Keratinocyte (primary cell): Measurements from ENCODE around the gene SNW1. TPM values are rescaled to one million over a fixed set of nuclear protein-coding genes. Genes with fewer than 3 reads are reported as not detected.
A peak's percentile ranks its signal among the peaks of the same experiment; 100 is the strongest.
"Not testable (repeated sequence)": the region's sequence is repeated elsewhere in the genome, so short reads cannot be mapped to it uniquely, and the experiment has no call there.

Source experiments
- DNase-seq: peaks from one replicate; pipeline ENCODE4 v3.0.0-alpha.2; 2011; ENCODE audit warnings: low read depth, missing footprints, low spot score
- FAIRE-seq: peaks from 2 replicates; lab custom pipeline; 2011; peaks lifted over from hg19 to GRCh38; lab: Jason Lieb, UNC
- H2AFZ ChIP-seq: 2 replicates; pipeline ENCODE4 v1.6.0; 2012; ENCODE audit warnings: low read length, control low read depth, inconsistent platforms; ENCODE audit not compliant: control insufficient read depth
- H3K27ac ChIP-seq: 2 replicates; pipeline ENCODE4 v1.5.1; 2011; ENCODE audit warnings: low read length; ENCODE audit not compliant: control insufficient read depth, insufficient read depth
- H3K27me3 ChIP-seq: 3 replicates; pipeline ENCODE4 v1.6.0; 2011; ENCODE audit warnings: low read length; ENCODE audit not compliant: control insufficient read depth, insufficient read depth; ENCODE audit errors: extremely low read depth
- H3K36me3 ChIP-seq, 2 experiments: 2 replicates in 1 of 2; 3 replicates in 1 of 2; pipeline ENCODE4 v1.5.1; 2011; ENCODE audit warnings: low read length in 2 of 2, mild to moderate bottlenecking in 1 of 2; ENCODE audit not compliant: control insufficient read depth in 2 of 2, insufficient read depth in 2 of 2; ENCODE audit errors: extremely low read depth in 1 of 2
- H3K4me1 ChIP-seq: 3 replicates; pipeline ENCODE4 v1.5.1; 2011; ENCODE audit warnings: low read length; ENCODE audit not compliant: control insufficient read depth, insufficient read depth; ENCODE audit errors: extremely low read depth
- H3K4me2 ChIP-seq: 3 replicates; pipeline ENCODE4 v1.6.0; 2011; ENCODE audit warnings: low read depth, low read length; ENCODE audit not compliant: control insufficient read depth, insufficient read depth; ENCODE audit errors: extremely low read depth
- H3K4me3 ChIP-seq, 3 experiments: fragments of 200-600 bp in 1 of 3; sonication (generic) in 1 of 3; 2 replicates in 2 of 3; 3 replicates in 1 of 3; pipeline ENCODE4 v1.5.1; 2011 to 2016; ENCODE audit warnings: low read length in 3 of 3, mild to moderate bottlenecking in 3 of 3, control low read depth in 2 of 3, inconsistent platforms in 1 of 3, low read depth in 1 of 3, mixed read lengths in 1 of 3, mixed run types in 1 of 3, moderate library complexity in 1 of 3; ENCODE audit not compliant: control insufficient read depth in 2 of 3, insufficient read depth in 2 of 3; ENCODE audit errors: extremely low read depth in 1 of 3
- H3K79me2 ChIP-seq: 2 replicates; pipeline ENCODE4 v1.6.0; 2012; ENCODE audit warnings: low read length; ENCODE audit not compliant: control insufficient read depth, insufficient read depth
- H3K9ac ChIP-seq: 3 replicates; pipeline ENCODE4 v1.6.0; 2011; ENCODE audit warnings: low read length; ENCODE audit not compliant: control insufficient read depth, insufficient read depth; ENCODE audit errors: extremely low read depth
- H3K9me1 ChIP-seq: 3 replicates; pipeline ENCODE4 v1.6.0; 2011; ENCODE audit warnings: low read length; ENCODE audit not compliant: control insufficient read depth, insufficient read depth; ENCODE audit errors: extremely low read depth
- H3K9me3 ChIP-seq: 2 replicates; pipeline ENCODE4 v1.5.1; 2012; ENCODE audit warnings: low read depth, low read length; ENCODE audit not compliant: control insufficient read depth
- H4K20me1 ChIP-seq: 3 replicates; pipeline ENCODE4 v1.6.0; 2011; ENCODE audit warnings: low read length; ENCODE audit not compliant: control insufficient read depth, insufficient read depth; ENCODE audit errors: extremely low read depth
- CTCF ChIP-seq, 3 experiments: IDR thresholded peaks in 1 of 3; conservative IDR thresholded peaks in 1 of 3; optimal IDR thresholded peaks in 1 of 3; 2 replicates in 2 of 3; 3 replicates in 1 of 3; pipeline versions ENCODE3 to v1.5.1; 2011; ENCODE audit warnings: low read length in 3 of 3, mild to moderate bottlenecking in 3 of 3, moderate library complexity in 2 of 3, control low read depth in 1 of 3, inconsistent platforms in 1 of 3; ENCODE audit not compliant: insufficient read depth in 2 of 3; ENCODE audit errors: extremely low read depth in 1 of 3
- EZH2 ChIP-seq: IDR thresholded peaks from one replicate; pipeline ENCODE4 v1.6.1; 2012; ENCODE audit warnings: inconsistent platforms, mild to moderate bottlenecking, low read length, moderate library complexity
- dilution Hi-C: fragments of 300-500 bp; cut with MboI; formaldehyde crosslinking; loops from one replicate; pipeline ENCODE4 v1.7.0; 2020; ENCODE audit warnings: low sequenced_read_pairs; ENCODE audit not compliant: extremely low pct_ligation_motif_present
- polyA plus RNA-seq, 5 experiments: library from polyadenylated mRNA; depleted of rRNA in 3 of 5; stranded (reverse) in 3 of 5; stranded (forward) in 1 of 5; unstranded in 1 of 5; fragments of >200 nt; gene quantifications; 1 replicate in 1 of 5; 2 replicates in 3 of 5; 3 replicates in 1 of 5; pipeline versions ENCODE4 v1.2.1 to v1.2.3, GENCODE V29; 2011 to 2012; ENCODE audit warnings: missing spikeins in 2 of 5, low read depth in 1 of 5, low replicate concordance in 1 of 5

SNW1 gene
- polyA plus RNA-seq, 1 donor (not counting 4 experiments of a cell fraction or from before 2014, with no cell fraction given) = 52.5 TPM

DNA sequence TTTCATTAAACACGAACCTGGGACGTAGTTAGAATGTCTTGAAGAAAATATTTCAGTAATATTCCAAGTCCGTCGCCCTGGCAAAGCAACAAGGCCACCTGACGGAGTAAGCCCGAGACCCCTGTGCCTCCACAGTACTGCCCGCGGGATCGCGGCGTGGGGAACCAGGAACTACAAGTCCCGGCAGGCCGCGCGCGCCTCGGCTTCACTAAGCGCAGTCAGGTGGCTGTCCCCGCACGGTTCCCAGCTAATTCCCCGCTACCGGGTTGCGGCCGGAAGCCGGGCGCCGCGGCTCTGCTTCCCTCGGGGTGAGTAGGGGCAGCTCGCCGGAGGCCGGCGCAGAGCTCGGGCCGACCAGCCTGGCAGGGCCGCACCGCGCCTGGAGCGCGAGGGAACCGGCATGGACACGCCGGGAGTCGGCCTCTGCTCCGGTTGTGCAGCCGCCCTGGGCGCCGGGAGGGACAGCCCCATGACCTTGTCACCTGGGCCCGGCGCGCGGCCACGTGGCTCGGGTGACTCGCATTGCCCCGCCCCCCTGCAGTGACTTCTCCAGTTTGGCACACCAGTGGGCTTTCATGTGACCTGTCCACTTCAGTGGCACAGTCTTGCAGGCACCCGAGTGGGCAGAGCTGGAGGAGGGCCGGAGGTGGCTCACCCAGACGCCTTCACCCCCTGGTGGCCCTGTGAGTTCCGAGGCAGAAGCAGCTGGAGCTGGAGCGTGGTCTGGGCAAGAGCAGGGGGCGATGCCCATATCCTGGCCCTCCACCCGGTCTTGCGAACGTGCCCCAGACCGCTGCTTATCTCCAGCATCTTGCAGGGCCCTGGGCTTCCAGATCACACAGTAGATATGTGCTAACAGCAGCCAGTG, 39.1 kb upstream of the SNW1 start, which contains the start of gene ADCK1:
Gene ADCK1, plus strand, starts transcription at position 247 of the 868 bp plus-strand sequence. CDS start 18,870 bp downstream, outside the sequence.
- H3K9ac ChIP-seq = peak within 1 kb of the TSS; percentile 82
- no peaks in the 10 kb centered on the region for H3K79me2 ChIP-seq
- H3K27me3 ChIP-seq = no peaks in the 10 kb centered on the region
- TF ChIP-seq EZH2 (no peak), CTCF (optimal IDR thresholded peaks at IDR 0.05 in 1 of 3, IDR thresholded peaks at IDR 0.05 in 1 of 3, conservative IDR thresholded peaks at IDR 0.05 in 1 of 3; ENCODE audit: extremely low read depth in 1 of 3, insufficient read depth in 2 of 3, low read length in 3 of 3) (peak; percentile 13 to 44 (median 34))
- peak within 1 kb of the TSS; percentile 85 for H3K4me2 ChIP-seq
- H3K4me1 ChIP-seq = peaks cover 6% of the 10 kb centered on the region
- H3K4me3 ChIP-seq = peak within 1 kb of the TSS; percentile 67 to 80 (median 74)
- H3K36me3 ChIP-seq = no peaks in the 10 kb centered on the region
- H3K9me3 ChIP-seq = no peaks in the 10 kb centered on the region
- peak within 1 kb of the TSS; percentile 95 for H2AFZ ChIP-seq
- H3K27ac ChIP-seq = peak within 1 kb of the TSS; percentile 51
- dilution Hi-C loops = no loop called here
- no peaks in the 10 kb centered on the region for H3K9me1 ChIP-seq
- H4K20me1 ChIP-seq = no peaks in the 10 kb centered on the region
- peak; percentile 13 for DNase-seq
- no peak for FAIRE-seq

DNA sequence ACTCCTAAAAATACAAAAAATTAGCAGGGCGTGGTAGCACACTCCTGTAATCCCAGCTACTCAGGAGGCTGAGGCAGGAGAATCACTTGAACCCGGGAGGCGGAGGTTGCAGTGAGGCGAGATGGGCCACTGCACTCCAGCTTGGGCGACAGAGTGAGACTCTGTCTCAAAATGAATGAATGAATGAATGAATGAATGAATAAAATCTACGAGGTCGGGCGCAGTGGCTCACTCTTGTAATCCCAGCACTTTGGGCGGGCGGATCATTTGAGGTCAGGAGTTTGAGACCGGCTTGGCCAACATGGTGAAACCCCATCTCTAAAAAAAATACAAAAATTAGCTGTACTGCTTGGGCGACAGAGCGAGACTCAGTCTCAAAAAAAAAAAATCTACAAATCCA, 38.5 kb upstream of the SNW1 start:
- peak overlapping the region; percentile 95 for H2AFZ ChIP-seq
- H3K79me2 ChIP-seq, H3K27me3 ChIP-seq, dilution Hi-C loops, H3K27ac ChIP-seq, H3K9me1 ChIP-seq, H4K20me1 ChIP-seq, H3K4me1 ChIP-seq, H3K9me3 ChIP-seq, H3K36me3 ChIP-seq, DNase-seq, FAIRE-seq: not testable (repeated sequence)
- peak overlapping the region; percentile 82 for H3K9ac ChIP-seq
- H3K4me2 ChIP-seq = peak overlapping the region; percentile 85
- peak overlapping the region; percentile 67 to 80 (median 74) for H3K4me3 ChIP-seq
